Calu3 (cell line): ENCODE data around the gene XPO6. TPM values are rescaled to one million over a fixed set of nuclear protein-coding genes. Genes with fewer than 3 reads are reported as not detected.

ENCODE experiments used
- BruUV-seq: library from RNA; stranded (reverse); fragments of 400-500 nt; replicated peaks from 2 replicates; lab custom pipeline; 2021; lab: Mats Ljungman, UMichigan
- CTCF ChIA-PET: fragments of 300-600 bp; sonication (Branson Sonifier 250); formaldehyde crosslinking; loops from one replicate; lab custom pipeline; 2022; ENCODE audit warnings: antibody characterized with exemption; lab: Charles Lee
- DNase-seq: peaks from one replicate; pipeline ENCODE4 v3.0.0; 2022
- H3K27ac Mint-ChIP-seq: one replicate; pipeline ENCODE4 v1.8.0; 2022; ENCODE audit warnings: mixed read lengths; ENCODE audit not compliant: unreplicated experiment
- H3K27me3 Mint-ChIP-seq: one replicate; pipeline ENCODE4 v1.8.0; 2022; ENCODE audit warnings: mixed read lengths; ENCODE audit not compliant: unreplicated experiment
- H3K36me3 Mint-ChIP-seq: one replicate; pipeline ENCODE4 v1.8.0; 2022; ENCODE audit warnings: mild to moderate bottlenecking, moderate library complexity, mixed read lengths; ENCODE audit not compliant: insufficient read depth, unreplicated experiment
- H3K4me1 Mint-ChIP-seq: one replicate; pipeline ENCODE4 v1.8.0; 2022; ENCODE audit warnings: mild to moderate bottlenecking, low read depth, mixed read lengths; ENCODE audit not compliant: unreplicated experiment
- H3K4me3 Mint-ChIP-seq: one replicate; pipeline ENCODE4 v1.8.0; 2022; ENCODE audit warnings: mild to moderate bottlenecking, low read depth, moderate library complexity, mixed read lengths; ENCODE audit not compliant: unreplicated experiment
- H3K9me3 Mint-ChIP-seq: one replicate; pipeline ENCODE4 v1.8.0; 2022; ENCODE audit warnings: low read depth, mixed read lengths; ENCODE audit not compliant: unreplicated experiment
- intact Hi-C: fragments of 100-400 bp; cut with micrococcal nuclease; formaldehyde crosslinking; loops from one replicate; pipeline ENCODE4 v1.10.0; 2022; ENCODE audit not compliant: unreplicated experiment
- total RNA-seq: library from RNA; stranded (reverse); gene quantifications from 2 replicates; pipeline ENCODE4 v1.2.3, GENCODE V29; 2022
- TF ChIP-seq, protein P1 (sequence below): fragments of 200-600 bp; IDR thresholded peaks from one replicate; pipeline ENCODE4 v1.8.0; 2022; ENCODE audit warnings: antibody characterized with exemption; ENCODE audit not compliant: unreplicated experiment

Gene XPO6
- total RNA-seq, 1 experiment from 2014 or later: 149 TPM

DNA sequence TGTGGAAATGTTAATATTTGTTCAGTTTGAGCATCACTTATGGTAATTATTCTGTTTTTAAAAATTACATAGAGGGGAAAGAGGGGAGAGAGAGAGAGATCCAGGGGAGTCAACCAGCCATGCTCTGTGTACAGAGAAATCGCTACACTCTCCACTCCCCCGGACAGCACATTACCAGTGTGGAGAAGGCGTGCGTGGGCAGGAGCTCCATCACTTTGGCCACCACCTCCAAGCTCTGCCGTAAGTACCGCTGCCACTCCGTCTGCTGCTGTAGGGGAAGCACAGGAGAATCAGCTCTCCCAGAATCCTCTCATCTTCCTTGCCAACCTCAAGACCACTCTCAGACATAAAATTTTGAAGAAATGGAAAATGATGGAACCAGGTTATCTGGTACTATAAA, 78.1 kb downstream of the XPO6 start:
- no peak for DNase-seq
- intact Hi-C loops: loop anchor here (2.0 kb wide), 1 partner anchor 21 kb away; no protein-coding TSS in a partner anchor
- Mint-ChIP-seq H3K4me1 (no peaks in the 10 kb centered on the region), H3K27me3 (no peaks in the 10 kb centered on the region), H3K9me3 (no peaks in the 10 kb centered on the region), H3K4me3 (no peak overlapping the region), H3K27ac (no peak overlapping the region), H3K36me3 (peaks cover 50% of the 10 kb centered on the region)
- CTCF ChIA-PET: no interaction called here
- TF ChIP-seq, protein P1, sequence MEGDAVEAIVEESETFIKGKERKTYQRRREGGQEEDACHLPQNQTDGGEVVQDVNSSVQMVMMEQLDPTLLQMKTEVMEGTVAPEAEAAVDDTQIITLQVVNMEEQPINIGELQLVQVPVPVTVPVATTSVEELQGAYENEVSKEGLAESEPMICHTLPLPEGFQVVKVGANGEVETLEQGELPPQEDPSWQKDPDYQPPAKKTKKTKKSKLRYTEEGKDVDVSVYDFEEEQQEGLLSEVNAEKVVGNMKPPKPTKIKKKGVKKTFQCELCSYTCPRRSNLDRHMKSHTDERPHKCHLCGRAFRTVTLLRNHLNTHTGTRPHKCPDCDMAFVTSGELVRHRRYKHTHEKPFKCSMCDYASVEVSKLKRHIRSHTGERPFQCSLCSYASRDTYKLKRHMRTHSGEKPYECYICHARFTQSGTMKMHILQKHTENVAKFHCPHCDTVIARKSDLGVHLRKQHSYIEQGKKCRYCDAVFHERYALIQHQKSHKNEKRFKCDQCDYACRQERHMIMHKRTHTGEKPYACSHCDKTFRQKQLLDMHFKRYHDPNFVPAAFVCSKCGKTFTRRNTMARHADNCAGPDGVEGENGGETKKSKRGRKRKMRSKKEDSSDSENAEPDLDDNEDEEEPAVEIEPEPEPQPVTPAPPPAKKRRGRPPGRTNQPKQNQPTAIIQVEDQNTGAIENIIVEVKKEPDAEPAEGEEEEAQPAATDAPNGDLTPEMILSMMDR: no peak
- BruUV-seq: no TSS peak

DNA sequence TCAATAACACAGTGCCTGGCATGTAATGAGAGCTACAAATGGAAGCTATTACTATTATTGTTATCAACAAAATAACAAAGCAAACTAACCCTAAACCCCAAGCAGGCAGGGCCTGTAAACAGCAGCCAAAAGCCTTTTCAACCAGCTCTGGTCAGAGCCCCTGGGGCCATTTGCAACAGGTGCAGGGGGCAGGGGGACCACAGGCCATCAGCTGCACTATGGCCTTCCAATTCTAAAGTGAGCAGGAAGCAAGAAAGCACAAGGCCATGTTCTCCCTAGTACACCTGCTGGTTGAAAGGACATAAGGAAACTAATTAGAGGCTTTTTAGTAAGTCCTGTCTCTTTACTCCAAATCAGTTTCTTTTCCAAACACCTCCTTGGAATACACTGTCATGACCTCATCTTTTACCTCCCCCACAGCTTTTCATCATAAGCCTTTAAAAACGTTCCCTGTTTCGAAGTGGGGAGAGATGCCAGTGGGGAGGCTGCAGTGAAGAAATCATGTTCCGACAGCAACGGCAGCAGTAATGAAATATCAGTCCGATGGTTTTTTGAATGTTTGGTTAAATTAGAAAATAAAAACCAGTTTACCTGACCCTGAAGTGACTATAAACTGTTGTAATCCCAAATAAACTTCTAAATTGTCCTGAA, 79.9 kb downstream of the XPO6 start:
- BruUV-seq: no TSS peak
- no peaks in the 10 kb centered on the region for H3K4me1 Mint-ChIP-seq
- no peaks in the 10 kb centered on the region for H3K9me3 Mint-ChIP-seq
- no peak overlapping the region for H3K4me3 Mint-ChIP-seq
- peaks cover 57% of the 10 kb centered on the region for H3K36me3 Mint-ChIP-seq
- intact Hi-C loops: no loop called here
- DNase-seq: no peak
- CTCF ChIA-PET: interaction anchor here (1.1 kb wide), 1 partner anchor 20 kb away, joined by 6 read pairs; no protein-coding TSS in a partner anchor
- no peak overlapping the region for H3K27ac Mint-ChIP-seq
- TF ChIP-seq, protein P1: no peak
- no peaks in the 10 kb centered on the region for H3K27me3 Mint-ChIP-seq

DNA sequence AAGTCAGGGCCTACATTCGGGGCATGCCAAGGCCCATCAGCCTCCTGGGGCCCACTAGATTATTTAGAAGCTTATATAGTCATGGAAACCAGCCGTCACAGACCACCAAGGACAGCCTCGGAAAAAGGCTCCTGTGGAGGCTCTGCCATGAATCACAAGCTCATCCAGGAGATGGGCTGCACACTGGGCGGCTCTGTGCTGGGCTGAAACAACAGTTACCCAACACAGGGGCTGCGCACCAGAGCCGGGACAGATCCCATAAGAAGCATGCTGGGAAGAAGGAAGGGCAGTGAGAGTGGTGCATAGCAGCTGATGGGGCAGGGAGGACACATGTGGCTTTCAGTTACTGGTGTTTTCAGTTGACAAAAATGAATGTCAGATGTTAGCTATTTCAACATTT, 80.6 kb downstream of the XPO6 start:
- intact Hi-C loops: no loop called here
- H3K36me3 Mint-ChIP-seq: peaks cover 58% of the 10 kb centered on the region
- no peak for DNase-seq
- H3K27ac Mint-ChIP-seq: no peak overlapping the region
- no peaks in the 10 kb centered on the region for H3K4me1 Mint-ChIP-seq
- H3K27me3 Mint-ChIP-seq: no peaks in the 10 kb centered on the region
- no peak overlapping the region for H3K4me3 Mint-ChIP-seq
- CTCF ChIA-PET: interaction anchor here (1.1 kb wide), 1 partner anchor 20 kb away, joined by 6 read pairs; no protein-coding TSS in a partner anchor
- no TSS peak for BruUV-seq
- TF ChIP-seq, protein P1: no peak
- H3K9me3 Mint-ChIP-seq: no peaks in the 10 kb centered on the region

DNA sequence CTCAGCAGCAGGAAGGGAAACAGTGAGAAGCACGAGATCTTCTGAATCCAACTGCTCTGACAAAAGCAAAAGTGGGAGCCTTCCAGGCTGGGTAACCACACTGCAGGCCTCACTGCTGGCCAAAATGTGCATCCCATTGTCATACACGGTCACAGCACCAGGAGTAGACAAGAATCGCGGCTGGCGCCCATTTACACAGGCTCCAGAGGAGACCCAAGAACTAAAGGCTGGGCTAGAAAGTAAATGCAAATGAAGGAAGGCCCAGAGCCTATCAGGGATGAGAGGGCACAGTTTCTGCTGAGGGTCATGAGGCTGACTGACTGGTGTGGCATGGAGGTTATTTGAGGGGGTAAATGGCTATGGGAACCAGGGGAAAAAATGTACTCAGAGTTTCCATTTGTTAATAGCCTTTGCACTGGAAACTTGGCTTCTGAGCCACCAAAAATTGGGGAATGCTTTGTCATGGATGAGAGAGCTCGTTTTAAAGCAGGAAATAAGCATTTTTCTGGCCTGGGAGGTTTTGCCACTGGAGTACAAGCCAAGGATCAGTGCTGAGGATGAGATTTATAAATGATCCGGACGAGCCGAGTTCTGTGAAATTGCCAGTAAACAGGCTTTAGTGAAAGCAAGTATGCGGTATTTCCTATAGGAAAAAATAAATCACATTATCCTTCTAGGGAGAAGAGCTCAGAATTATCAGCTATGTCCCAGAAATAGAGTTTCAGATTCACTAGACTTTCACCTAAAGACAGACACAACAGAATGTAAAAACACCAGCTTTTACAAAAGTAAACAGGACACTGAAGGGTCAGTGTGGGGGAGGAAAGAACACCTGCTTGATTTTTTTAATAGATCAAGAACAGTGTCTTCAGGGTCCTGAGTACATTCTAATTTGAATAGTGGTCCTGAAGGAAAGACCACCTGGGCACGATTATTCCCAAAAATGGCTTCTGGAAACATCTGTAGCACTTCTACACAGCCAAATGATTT, 81.4 kb downstream of the XPO6 start:
- TF ChIP-seq, protein P1: no peak
- H3K4me3 Mint-ChIP-seq: no peak overlapping the region
- no peaks in the 10 kb centered on the region for H3K9me3 Mint-ChIP-seq
- intact Hi-C loops: no loop called here
- no peaks in the 10 kb centered on the region for H3K4me1 Mint-ChIP-seq
- H3K27ac Mint-ChIP-seq: no peak overlapping the region
- no peak for DNase-seq
- CTCF ChIA-PET: interaction anchor here (1.1 kb wide), 1 partner anchor 21 kb away, joined by 6 read pairs; no protein-coding TSS in a partner anchor
- H3K27me3 Mint-ChIP-seq: no peaks in the 10 kb centered on the region
- peaks cover 61% of the 10 kb centered on the region for H3K36me3 Mint-ChIP-seq
- no TSS peak for BruUV-seq
